Stimulated activated CD8-positive, alpha-beta memory T cell treated with anti-CD3 and anti-CD28 coated beads, Interleukin-12 subunit alpha, Interleukin-12 subunit beta, amount 100 ng/mL, for 24 hours (primary cell): ENCODE data around the gene LRRC8D.
"Not testable (repeated sequence)": the region's sequence is repeated elsewhere in the genome, so short reads cannot be mapped to it uniquely, and the experiment has no call there.

Experiments used
- DNase-seq: peaks from one replicate; pipeline ENCODE4 v3.0.0-alpha.2; 2020; ENCODE audit errors: extremely low read depth

The LRRC8D gene

GRCh38 chr1:89913353-89914095 lies 92.7 kb downstream of the LRRC8D start:
- no peak for DNase-seq

GRCh38 chr1:89917353-89917752 lies 96.5 kb downstream of the LRRC8D start:
- no peak for DNase-seq

- no peak for DNase-seq
These were observed 97.4 kb downstream of the LRRC8D start for GRCh38 chr1:89918127-89918793.

- no peak for DNase-seq
These were observed 97.9 kb downstream of the LRRC8D start for GRCh38 chr1:89918794-89919155.

- DNase-seq = no peak
These were observed 98.3 kb downstream of the LRRC8D start for GRCh38 chr1:89919174-89919573.

GRCh38 chr1:89922911-89923310 lies 102.1 kb downstream of the LRRC8D start:
- DNase-seq = no peak

GRCh38 chr1:89923517-89923916 lies 102.7 kb downstream of the LRRC8D start:
- no peak for DNase-seq

- DNase-seq = not testable (repeated sequence)
These were observed 103.2 kb downstream of the LRRC8D start for GRCh38 chr1:89924075-89924474.

GRCh38 chr1:89927049-89927448 lies 106.2 kb downstream of the LRRC8D start:
- no peak for DNase-seq

- no peak for DNase-seq
These were observed 106.6 kb downstream of the LRRC8D start for GRCh38 chr1:89927478-89927877.

GRCh38 chr1:89928506-89928905 lies 107.7 kb downstream of the LRRC8D start:
- DNase-seq = no peak

GRCh38 chr1:89929467-89930063 lies 108.7 kb downstream of the LRRC8D start:
- DNase-seq = no peak

GRCh38 chr1:89930579-89930978 lies 109.7 kb downstream of the LRRC8D start:
- no peak for DNase-seq

- DNase-seq = no peak
These were observed 111.1 kb downstream of the LRRC8D start for GRCh38 chr1:89931964-89932363.

- DNase-seq = no peak
These were observed 111.9 kb downstream of the LRRC8D start for GRCh38 chr1:89932598-89933364.

GRCh38 chr1:89934461-89934860 lies 113.6 kb downstream of the LRRC8D start:
- DNase-seq = no peak

- DNase-seq = no peak
These were observed 114.4 kb downstream of the LRRC8D start for GRCh38 chr1:89935235-89935634.

GRCh38 chr1:89936694-89937093 lies 115.9 kb downstream of the LRRC8D start:
- DNase-seq = no peak

- DNase-seq = no peak
These were observed 117.6 kb downstream of the LRRC8D start for GRCh38 chr1:89938171-89939055.

GRCh38 chr1:89939059-89939570 lies 118.3 kb downstream of the LRRC8D start:
- no peak for DNase-seq
